GM12801 (cell line): ENCODE data around the gene MAP4K4.

Experiments
- TF ChIP-seq, protein P1 (sequence below): IDR thresholded peaks from one replicate; pipeline ENCODE4 v1.5.1; 2011; ENCODE audit warnings: control low read depth; ENCODE audit not compliant: insufficient read length; ENCODE audit errors: extremely low read depth

MAP4K4 gene

DNA sequence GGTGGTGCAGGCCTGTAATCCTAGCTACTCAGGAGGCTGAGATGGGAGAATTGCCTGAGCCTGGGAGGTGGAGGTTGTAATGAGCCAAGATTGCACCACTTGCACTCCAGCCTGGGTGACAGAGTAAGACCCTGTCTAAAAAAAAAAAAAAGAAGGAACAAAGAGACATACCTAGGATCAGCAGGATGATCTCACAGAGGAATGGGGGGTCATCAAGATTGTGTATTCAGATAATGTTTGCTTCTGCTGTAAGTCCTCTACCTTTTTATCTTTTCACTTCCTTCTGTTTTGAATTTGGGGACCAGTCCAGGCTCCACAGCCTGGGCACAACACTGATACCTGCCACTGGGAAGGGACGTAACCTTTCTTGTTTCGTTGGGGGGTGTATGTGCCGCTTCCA is 53.2 kb downstream of the MAP4K4 start:
- TF ChIP-seq, protein P1, sequence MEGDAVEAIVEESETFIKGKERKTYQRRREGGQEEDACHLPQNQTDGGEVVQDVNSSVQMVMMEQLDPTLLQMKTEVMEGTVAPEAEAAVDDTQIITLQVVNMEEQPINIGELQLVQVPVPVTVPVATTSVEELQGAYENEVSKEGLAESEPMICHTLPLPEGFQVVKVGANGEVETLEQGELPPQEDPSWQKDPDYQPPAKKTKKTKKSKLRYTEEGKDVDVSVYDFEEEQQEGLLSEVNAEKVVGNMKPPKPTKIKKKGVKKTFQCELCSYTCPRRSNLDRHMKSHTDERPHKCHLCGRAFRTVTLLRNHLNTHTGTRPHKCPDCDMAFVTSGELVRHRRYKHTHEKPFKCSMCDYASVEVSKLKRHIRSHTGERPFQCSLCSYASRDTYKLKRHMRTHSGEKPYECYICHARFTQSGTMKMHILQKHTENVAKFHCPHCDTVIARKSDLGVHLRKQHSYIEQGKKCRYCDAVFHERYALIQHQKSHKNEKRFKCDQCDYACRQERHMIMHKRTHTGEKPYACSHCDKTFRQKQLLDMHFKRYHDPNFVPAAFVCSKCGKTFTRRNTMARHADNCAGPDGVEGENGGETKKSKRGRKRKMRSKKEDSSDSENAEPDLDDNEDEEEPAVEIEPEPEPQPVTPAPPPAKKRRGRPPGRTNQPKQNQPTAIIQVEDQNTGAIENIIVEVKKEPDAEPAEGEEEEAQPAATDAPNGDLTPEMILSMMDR = no peak

DNA sequence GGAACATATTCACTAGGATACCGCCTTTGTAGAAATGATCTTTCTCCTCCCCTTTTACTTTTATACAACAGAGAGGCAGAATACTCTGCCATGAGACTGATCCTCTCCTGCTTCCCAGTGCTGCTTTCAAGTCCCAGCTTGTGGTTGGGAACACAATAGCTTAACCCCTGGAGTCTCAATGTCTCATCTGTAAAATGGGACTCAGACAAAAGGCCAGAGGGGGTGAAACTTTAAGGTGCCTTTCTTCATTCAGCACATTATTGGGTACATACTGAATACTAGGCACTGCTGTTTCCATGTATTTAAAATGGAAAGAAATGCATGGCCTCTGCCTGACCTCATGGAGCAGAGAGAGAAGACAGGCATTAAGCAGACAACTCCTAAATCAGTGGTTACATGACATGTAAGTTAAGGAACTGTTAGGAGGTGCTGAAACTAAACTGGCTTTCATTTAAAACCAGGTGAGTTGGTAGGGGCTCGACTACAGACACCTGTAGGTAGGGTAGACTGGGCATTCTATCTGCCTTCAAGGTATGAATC is 53.8 kb downstream of the MAP4K4 start:
- TF ChIP-seq, protein P1 = no peak

DNA sequence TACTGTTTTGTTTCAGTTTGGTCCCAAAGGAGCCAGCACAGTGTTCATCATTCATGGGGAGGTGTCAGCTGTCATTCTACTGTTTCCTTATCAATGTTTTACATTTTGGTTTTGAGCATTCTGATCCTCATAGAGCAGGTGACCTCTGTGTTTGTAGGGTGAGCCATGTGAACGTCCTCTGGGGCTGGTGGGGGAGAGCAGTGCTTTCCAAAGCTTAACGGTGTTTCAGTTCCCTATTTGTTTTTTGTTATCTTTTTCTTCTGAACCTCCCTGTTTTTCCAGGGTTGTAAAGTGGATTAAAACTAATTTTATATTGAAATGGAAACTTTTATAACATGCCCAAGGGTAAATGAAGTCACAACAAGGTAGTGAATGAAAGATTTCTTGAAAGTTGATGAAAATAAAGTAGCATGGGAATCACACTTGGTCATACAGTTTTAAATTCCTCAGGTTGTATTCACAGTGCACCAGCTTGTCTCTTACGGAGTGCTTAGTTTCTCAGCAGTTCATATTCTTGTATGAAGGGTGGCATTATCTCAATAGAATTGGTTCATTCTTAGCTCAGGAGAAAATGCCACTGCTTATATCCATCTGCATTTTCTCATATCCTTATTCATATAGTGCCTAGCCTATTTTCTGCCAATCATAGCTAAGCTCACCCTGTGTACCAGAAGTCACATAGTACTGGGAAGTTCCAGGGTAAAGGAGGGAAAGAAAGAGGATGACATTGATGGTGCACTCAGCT is 54.5 kb downstream of the MAP4K4 start:
- TF ChIP-seq, protein P1 = no peak

DNA sequence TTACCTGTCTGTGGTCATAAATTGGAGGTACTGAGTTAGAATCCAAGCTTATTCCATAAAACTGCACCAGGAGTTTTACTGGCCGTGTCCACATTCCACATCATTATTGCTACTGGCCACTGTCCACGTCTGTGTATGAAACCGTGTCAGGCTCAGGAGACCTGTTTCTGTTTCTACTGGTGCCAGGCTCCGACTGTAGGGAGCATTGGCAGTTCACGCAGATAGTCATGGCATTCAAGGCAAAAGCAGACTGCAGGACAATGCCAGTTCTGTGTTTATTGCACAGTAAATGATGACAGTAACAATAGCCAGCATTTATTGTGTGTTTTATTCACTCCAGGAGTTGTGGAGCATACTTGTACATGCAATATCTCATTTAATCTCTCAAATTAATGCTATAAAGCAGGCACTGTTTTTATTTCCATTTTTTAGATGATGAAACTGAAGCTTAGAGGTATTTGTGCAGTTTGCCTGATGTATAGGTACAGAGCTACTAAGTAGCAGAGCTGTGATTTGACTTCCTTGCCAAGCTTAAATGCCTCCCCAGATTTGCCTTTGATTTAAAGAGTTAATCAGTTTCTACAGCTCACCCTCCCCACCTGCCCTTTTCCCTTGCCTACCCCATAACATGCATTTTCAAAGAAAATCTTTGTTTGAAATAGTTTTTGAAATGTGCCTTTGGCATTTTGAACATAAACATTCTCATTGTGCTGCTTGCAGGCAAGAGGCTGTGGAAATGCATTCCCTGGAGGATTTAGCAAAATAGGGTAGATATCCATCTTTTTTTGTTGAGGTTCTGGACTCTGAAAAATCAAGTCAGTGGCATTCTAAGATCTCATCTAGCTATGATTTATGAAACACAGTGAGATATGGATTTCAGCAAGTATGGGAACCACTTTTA is 55.5 kb downstream of the MAP4K4 start:
- TF ChIP-seq, protein P1 = no peak

DNA sequence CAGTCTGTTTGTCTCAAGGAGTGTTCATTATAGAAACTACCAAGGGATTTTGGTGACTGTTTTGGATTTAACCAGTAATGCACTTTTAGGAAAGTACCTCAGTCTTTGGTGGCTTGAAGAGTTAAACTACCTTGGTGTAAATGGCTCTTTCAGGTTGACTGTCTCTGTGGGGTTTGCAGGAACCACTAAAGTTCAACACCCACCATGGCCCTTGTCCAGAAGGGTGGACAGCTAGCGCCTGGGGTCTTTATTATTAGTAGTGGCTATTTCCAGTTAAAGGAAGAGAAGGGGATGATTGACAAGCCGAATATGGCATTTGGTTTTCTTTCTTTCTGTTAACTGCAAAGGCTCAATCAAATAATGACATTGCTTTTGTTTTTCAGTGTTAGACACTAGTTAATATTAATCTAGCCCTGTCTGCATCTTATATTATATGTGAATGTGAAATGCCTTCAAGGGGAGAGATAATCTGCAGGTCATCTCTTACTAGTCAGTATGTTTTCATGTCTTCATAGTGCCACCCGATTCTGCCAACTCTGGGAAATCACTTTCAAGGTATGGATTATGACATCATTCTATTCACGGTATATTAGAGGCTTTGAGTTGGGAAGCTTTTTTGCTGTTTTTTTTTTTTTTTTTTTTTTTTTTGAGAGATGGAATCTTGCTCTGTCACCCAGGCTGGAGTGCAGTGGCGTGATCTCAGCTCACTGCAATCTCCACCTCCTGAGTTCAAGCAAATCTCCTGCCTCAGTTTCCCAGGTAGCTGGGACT is 56.4 kb downstream of the MAP4K4 start:
- TF ChIP-seq, protein P1 = no peak

DNA sequence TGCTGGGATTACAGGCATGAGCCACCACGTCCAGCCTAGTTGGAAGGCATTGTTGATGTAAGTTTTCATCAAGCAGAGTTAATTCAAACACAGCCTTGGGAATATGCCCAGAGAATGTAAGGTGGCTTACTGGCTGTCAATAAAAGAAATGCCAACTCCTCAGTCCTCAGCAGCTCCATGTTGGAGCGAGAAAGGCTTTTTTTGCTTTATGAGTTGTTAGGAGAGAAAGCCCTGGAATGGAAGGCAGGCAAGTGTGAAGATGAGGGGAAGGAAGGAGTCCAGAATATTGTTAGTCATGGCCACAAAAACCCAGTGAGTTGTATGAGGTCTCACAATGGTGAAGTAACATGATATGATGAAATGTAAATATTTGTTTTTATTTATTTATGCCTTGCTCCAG is 57.1 kb downstream of the MAP4K4 start:
- TF ChIP-seq, protein P1 = no peak

DNA sequence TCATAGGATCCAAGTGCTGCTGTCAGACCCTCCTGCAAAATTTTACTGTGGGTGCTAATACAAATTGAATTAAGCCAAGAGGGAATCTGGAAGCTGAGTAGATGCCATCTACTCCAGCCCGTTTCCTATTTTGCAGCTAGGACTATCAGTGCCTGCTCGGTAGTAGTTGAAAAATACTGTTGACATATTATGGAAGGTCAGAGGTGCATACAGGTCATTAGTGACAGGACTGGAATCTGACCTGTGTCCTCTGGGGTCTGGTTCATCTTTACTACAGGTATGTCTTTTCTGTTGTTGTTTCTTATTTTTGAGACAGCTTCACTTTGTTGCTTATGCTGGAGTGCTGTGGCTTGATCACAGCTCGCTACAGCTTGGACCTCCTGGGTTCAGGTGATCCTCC is 58.8 kb downstream of the MAP4K4 start:
- TF ChIP-seq, protein P1 = no peak
